GM19452 (cell line): ENCODE results near the gene GLI2.

ENCODE experiments used
- ATAC-seq: cut with Tn5 transposase; IDR thresholded peaks from one replicate; pipeline ENCODE4 v1.9.1; 2021; ENCODE audit not compliant: unreplicated experiment

The GLI2 gene

DNA sequence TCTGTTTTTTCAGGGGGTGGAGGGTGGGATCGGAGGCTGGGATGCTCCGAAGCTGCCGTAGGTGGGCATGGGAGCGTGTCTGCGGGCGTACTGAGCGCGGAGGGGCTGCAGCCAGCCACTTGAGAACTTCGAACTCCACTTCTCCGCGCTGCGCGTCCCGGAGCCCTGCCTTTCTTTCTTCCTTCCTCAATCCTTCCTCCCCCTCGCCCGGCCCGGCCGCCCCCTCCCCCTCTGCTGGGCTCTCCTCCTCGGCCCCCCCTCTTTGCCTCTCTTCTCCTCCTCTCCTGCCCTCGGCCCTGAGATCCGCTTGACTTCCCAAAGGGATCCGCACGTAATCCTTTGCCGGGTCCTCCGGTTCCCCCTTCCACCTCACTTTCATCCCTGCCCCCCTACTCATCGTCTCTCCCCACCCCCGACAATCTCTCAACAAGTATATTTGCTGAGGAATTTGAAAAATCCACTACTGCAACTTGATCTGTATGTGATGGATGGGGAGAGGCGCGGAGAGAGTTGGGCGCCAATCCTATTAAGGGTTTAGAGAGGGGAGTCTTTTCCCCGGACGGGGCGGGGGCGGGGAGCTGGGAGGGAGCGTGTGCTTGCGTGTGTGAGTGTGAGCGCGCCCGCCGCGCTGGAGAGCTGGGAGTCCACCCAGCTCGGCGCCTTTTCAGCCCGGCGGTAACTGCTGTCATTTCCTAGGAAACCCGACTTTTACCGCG lies 1.1 kb downstream of the GLI2 start:
- no peak for ATAC-seq

DNA sequence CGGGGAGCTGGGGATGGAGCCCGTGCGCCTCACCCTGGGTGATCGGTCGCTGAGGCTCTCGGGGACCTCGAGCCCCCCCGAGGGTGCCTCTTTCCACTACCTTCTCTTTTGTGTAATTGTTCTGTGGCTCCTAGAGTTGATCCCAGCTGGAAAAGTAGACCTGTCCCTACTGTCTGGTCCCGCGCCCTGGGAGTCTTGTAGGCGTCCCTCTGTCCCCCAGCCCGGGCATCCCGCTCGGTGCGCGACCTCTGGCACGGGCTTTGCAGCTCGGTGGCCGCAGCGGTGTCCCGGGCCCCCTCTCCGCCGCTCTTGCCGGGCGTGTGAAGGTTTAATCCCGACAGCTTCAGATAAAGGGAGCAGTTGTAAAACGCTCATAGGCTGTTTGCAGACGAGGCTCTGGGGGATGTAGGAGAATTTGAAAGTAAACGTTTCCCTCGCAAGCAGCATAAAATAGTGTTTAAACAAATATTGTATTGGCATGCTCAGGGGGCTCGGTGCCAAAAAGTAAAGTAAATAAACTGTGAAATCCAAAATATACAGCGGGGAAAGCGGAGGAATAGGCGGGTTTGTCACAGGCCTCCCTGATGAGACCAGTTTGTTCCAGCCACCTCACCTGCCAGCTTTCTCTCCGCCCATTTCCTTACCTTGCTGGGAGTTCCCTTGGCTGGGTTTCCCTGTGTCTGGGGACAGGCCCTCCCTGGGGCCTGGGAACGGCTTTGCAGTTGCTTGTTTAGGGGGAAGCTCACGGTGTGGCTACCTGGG lies 1.9 kb downstream of the GLI2 start:
- ATAC-seq: no peak

DNA sequence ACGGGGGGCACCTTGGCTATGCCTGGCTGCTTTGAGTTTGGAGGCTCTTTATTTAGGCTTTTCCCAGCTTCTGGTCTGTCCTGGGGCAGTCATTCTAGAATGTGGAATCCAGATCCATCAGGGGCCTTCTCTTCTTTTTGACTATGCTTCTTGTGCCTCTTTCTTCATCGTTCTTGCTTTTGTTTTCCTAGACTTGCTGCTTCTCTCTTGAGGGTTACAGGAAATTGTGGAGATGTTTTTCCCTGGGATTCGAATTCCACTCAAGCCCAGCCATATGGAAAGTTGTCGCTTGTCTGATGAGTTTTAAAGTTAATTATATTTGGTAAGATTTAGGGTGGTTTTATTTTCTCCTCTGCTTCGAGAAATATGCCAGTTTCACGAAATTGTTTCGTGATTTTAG lies 2.4 kb downstream of the GLI2 start:
- ATAC-seq: no peak

DNA sequence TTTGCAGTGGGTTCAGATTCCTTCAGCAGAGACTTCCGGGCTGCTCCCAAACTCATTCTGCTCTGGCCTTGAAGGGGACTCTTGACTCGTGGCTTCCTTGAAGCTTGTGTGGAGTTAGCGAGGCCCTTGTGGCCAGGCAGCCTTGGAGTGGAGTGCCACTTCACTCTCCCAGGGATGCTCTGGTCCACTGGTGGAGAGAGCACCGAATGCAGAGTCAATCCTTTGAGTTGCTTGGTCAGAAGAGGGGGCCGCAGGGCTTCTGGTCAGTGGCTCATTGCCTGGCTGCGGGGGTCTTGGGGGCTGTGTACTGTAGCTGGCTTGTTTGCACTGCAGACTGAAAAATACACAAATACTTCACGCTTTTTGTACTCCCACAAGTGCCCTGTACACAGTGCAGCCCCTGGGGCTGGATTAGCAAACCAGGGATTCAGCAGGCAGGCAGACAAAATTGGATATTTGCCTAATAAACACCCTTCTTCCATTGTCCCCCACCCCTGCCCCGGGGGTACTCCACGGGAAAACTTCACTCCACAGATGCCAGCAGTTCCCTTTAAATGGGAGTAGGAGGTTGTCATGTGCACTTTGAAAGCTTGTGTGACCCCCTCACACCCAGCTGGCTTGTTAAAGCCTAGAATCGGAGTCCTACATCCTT lies 3.2 kb downstream of the GLI2 start:
- ATAC-seq: no peak

DNA sequence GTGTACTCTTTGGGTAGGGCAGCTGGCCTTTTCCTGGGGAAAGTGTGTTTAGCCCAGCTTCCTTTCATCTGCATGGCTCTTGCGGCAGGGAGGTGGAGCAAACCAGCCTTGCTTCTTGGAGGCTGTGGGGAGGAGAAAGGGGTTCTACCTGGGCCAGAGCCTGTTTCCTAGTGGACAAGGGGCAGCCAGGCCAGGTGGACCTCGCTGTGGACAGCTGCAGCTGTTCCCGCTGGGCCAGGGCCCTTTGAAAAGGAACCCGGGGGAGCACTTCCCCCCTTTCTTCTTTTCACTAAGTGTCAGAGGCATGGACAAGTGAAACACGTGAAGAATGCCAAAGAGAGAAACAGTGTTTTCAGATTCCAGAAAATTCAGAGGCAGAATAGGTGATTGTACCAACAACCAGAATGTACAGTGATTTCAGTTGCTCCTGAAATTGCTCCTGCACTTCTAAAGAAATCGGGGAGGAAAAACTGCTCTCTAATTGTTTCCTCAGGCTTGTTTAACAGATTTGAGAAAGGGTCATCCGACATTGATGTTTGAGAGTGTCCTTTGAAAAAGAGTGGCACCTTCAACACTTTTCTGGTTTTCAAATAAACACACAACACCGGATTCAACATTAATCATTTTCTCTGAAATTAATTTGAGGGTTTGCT lies 3.9 kb downstream of the GLI2 start:
- no peak for ATAC-seq

DNA sequence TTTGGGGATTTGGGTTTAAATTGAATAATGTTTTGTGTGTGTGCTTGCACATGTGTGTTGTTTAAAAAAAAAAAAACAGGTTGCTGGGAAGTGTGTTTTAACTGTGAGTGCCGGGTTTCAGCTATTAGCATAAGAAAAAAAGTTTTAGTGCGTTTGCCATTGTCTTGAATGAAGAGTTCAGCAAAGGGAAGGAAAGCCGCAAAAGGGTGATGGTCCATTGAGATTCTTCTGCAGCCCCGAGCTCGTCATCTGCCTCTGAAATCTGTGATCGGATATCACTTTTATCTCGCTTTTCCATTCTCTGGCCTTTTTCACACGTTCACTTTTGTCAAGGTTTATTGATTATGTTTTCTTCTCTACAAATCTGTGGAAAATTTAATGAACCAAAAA lies 4.7 kb downstream of the GLI2 start:
- no peak for ATAC-seq

DNA sequence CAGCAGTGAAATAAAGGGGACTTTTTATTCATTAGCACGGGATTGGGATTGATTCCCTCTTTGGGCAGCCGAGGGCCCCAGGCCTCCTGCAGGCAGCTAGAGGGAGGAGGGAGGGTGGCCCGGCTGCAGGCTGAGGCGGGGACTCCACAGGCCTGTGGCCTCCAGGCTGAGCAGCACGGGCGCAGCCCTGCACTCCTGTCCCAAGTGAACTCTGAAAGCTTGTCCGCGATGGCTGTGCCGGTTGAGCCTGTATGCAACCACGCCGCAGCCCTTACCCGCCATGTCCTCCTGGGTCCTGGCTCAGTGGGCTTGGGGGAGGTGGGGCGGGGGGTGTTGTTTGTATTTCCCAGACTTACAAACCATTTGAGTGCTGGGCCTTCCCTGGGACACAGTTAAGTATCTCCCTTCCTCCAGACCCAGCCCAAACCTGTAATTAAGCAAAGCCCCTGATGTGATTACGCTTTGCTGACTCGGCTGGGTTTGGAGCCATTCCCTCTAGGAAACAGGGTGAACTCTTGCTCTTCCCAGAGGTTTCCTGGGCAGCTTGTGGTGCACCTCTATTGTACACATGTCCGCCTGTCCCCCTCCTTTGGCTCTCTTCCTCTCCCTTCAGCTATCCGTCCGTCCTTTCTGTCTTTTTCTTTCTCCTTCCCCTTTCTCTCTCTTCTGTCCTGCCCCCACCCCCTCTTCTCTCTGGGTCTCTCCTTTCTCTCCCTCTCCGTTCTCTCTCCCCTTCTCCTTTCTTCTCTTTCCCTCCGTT lies 5.3 kb downstream of the GLI2 start:
- ATAC-seq: no peak

DNA sequence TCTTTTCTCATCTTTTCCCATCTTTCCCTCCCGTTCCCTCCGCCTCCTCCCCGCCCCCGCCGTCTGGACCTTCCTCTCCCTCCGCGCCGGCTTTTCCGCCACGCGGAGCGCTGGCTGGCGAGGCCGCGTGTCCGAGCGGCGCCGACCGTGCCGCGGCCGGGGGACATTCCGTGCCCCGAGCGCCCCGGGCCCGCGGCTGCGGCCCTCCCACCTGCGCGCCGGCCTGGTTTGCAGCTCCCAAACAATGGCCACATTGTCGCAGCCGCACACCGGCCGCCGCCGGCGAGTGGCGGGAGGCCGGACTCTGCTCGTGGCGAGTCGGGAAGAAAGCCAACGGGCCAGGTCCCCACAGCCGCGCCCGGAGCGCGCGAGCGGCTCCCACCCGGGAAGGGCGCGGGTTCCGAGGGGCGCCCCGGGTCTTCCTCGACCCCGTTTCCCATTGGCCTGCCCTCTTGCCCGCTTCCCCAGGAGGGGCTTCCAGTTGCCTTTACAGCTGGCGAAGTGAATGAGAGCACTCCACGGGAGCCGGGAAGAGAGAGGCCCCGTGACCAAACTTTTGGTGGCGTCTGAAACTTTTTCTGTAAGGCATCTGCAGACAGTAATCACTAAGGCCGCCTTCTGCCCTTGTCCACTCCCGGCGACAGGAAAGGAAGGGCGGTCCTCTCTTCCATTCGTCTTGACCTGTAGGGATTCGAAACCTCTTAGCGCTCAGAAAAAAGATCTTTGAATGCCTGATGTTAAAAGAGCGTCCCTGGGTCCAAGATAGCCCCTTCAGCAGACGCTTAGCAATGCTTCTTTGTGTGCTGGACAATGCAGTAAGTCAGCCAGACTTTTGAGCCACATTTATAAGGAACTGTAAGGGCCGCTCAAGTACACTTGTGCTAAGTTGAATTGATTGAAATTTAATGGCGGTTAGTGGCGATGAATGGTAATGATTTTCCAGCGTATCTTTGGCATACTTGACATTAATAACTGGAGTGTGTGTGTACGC lies 6.2 kb downstream of the GLI2 start:
- no peak for ATAC-seq

DNA sequence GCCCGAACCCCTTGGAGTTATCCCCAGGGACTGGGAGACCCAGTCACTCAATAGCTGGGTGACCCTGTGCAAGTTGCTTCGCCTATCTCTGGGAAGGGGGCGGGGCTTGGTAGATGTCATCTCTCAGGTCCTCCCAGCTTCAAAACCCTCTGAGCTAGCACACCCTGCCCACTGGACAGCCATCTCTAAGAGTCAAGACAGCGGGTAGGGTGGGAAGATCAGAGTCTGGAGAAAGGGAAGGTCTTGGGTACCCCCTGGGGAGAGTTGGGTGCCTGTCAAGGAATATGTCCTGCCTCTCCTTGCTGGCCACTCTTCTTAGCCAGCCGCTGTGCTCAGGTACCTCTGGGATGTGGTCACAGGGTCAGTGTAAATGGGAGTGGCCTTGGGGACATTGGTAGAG lies 8.0 kb downstream of the GLI2 start:
- ATAC-seq: no peak

DNA sequence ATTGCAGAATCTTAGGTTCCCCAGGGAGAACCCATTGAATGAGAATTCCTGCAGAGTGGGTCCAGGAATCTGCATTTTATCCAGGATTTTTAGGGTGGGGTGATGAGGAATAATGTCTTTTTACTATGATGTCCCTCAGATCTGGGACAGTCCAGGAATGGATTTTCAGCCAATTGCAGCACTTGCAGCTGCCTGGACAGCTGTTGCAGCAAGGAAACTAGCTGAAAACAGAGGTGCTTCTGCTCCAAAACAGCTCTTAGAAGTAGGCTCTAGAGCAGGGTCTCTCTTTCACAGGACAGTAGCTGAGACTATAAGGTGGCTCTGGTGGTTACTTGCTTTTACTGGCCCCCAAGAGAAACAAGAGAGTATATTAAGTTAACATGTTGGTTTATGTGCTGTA lies 9.1 kb downstream of the GLI2 start:
- ATAC-seq: no peak

DNA sequence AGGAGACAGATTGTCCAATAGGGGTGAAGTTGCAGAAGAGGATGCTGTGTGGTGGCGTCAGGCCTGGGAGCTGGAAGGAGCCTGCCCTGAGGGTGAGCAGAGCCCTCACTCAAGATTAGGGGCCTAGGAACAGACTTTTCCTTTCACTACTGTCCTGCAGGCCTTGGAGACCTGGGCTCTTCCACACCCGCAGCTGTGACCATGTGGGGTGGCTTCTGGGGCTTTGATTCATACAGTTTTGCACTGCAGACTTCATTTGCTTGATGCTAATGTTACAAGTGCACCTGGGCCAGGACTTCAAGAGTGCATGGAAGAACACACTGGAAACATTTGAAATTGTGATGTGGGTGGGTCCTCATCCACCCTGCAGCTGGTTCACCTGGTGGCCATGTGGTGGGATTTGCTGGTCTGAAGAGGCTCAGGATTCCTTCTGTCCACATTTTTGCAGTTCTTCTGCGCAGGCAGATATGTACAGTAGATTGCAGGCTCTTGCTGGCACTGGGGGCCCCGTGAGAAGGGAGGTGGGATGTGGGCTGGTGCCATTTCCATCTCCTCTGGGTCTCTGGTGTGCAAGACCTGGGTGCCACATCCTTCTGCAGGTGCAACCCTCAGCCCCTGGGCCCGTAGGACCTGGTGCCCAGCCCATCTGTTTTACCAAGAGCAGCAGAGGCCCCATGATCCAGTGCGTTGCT lies 9.9 kb downstream of the GLI2 start:
- no peak for ATAC-seq

DNA sequence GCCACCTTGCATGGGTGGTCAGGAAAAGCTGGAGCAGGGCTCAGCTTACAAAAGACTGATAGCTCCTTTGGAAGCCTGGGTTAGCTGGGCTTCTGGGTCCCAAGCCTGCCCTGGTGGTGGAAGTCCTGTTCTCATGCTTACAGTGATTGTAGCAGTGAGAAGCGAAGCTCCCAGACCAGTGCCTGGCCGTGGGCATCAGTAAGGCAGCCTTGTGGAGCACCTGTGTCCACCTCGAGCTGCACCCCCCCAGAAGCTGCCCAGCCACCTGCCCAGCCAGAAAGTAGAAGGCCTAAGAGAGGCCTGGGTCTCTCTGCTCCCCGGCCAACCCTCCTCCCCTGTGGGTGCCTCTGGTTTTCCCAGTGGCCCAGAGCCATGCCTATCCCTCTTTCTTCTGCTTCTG lies 10.5 kb downstream of the GLI2 start:
- no peak for ATAC-seq

DNA sequence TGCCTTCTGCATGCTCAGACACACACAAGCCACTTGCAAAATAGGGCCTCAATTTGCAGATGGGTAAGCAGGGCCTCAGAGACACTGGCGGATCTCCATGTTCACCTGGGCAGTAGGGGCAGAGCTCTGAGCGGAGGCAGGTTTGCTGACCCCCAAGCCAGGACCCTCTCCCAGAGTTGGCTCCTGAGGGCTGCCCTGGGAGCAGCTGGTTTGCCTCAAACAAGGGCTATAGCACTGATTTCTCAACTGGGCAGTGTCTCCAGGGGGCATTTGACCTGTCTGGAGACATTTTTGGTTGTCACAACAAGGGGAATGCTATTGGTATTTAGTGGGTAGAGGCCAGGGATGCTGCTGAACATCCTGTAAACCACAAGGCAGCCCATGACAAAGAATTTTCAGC lies 11.6 kb downstream of the GLI2 start:
- ATAC-seq: no peak

DNA sequence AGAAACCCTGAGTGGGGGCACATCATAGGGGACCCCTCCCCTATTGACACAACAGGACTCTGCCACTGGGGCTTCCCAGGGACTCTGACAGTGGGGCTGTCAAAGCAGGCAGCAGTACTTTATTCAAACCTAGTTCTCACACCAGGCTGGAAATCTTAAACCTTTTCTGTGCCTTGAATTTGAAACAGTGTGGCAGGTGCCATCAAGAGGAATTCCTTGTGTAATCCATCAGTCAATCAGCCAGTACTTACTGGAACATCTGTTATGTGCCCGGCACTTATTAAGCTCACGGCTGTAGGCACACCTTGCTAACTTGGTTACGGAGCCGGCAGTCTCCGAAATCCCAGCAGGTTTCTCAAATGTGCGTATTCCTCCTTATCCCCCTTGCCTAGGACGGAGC lies 12.0 kb downstream of the GLI2 start:
- ATAC-seq: no peak

DNA sequence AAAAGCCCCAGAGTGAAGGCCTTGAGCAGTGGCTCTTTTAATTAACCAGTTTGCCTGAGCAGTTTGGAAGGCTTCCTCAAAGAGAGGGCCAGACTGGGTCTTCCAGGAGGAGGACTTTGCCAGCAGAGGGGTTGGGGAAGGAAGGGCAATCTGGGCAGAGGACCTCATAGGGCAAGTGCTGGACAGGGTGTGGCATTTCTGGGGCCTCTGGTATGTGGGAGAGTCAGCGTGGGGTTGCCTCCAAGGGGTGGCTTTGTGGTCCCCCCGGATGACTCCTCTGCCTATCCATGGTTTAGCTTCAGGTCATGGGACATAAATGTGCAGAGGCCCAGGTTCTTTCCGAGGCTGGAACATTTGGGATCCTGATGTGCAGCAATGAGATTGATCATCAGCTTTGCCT lies 12.6 kb downstream of the GLI2 start:
- ATAC-seq: no peak

DNA sequence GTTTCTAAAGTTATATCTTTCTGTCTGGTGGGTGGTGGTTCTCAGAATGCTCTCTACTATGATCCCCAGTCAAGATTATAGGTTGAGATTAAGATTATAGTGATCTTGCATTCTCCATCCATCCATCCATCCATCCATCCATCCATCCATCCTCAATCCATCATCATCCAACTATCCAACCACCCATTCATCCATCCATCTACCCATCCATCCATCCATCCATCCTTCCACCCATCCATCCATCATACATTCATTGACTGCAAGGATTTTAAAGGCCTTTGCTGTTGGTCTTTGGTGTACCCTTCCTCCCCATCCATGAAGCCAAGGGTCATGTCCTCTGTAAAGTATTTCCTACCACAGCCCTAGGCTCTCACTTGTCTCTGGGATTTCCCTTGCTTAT lies 13.1 kb downstream of the GLI2 start:
- no peak for ATAC-seq

DNA sequence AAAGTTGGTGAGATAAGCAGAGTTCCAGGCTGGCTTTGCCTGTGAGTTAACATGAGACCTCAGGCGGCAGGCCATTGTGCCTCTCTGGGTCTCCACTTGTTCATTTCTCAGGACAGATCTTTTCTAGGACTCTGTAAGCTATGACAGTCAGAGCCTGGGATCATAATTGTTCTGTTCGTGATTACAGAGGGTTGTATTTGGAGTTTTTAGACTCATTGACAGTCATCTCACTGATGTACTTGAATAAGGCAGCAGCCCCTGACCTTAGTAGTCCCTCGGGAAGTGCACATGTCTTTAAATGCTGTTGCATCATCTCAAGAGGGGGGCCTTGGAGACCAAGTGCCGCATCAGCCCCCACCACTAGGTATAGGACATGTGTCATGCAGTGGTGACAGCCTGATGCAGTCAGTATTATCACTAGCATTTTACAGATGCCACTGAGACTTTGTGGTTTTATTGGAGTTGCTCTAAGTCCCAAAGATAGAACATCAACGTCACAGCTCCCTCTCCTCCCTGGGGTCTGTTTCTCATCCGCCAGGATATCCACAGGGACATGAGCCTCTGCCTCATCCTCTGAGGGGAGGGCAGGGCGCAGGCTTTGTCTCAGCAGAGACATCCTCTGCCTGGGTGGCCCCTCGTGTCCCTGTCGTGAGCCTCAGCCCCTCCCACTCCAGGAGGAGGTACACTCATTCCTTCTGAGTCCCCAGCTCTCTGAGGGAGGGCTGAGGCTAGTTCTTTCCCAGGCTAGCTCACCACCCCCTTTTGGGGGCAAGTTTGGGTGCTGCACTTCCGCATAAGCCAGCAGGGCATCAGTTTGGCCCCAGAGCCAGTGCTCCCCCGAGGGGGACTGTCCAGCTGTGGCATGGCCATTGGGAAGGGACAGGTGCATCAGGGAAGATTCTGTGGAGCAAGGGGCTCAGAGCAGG lies 14.1 kb downstream of the GLI2 start:
- ATAC-seq: no peak

DNA sequence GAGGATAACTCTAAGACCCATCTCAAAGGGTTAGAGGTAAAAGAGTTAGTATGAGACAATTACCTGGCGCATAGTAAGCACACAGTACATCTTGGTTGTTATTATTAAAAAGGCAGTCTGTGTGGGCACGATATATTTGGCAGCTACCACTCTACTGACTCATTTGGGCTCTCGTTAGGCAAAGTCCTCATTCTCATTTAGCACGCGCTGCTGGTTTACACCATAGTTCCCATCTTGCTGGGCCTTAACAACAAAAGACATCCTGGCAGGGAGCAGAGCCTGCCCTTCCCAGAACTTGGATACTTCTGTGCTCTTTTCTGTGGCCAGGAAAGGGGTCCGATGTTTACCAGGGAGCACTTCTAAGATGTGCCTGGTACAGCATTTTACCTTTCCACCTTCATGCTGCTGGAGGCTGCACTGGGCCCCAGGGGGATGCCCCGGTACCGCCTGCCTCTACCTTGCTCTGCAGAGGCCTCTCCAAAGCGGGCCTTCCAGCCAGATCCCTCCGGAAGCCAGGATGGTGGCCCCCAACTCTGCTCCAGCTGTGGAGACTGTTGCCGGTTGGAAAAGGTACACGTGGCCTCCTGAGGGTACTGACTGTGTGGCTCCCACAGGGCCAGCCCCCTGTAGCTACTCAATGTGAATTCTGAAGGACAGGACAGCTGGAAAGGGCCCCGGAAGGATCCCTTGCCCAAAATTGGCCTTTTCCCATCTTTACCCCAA lies 15.0 kb downstream of the GLI2 start:
- ATAC-seq: no peak
